ENCODE data around the gene LST1.

LST1 gene

GRCh38 chr6:31621320-31621939, 35.4 kb downstream of the LST1 start:
- DNase-seq = no peak

GRCh38 chr6:31621991-31622390, 35.9 kb downstream of the LST1 start:
- DNase-seq = no peak

DNA sequence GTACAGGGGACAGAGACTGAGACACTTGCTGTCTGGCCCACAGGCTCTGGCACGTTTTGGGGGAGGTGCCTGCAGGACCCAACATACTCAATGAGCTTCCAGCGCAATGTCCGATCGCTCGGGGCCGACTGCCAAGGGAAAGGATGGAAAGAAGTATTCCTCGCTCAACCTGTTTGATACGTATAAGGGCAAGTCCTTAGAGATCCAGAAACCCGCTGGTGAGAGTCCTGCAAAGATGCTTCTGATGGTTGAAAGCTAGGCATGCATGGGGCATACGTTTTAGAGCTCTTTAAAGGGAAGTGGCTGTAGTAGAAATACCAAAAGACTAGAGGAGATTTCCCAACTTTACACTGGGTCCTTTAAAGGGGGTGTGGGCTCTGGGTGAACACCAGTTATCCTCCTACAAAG, 36.6 kb downstream of the LST1 start:
- no peak for DNase-seq

- DNase-seq = no peak
Observed at GRCh38 chr6:31624070-31624469, 38.0 kb downstream of the LST1 start.

DNA sequence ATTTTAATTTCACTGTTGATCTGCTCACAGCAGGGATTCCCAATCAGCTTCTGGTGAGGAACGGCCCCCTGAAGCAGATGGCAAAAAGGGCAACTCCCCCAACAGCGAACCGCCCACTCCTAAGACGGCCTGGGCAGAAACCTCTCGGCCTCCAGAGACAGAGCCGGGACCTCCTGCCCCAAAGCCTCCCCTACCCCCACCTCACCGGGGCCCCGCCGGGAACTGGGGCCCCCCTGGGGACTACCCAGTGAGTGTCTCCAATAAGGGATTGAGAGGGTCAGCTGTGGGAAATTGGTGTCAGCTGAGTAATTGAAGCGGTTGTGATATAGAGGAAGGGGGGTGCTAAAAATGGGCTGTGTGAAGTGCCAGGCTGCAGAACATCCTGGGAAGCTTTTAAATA, 40.9 kb downstream of the LST1 start:
- DNase-seq = no peak

GRCh38 chr6:31627690-31628287, 41.7 kb downstream of the LST1 start:
- no peak for DNase-seq

DNA sequence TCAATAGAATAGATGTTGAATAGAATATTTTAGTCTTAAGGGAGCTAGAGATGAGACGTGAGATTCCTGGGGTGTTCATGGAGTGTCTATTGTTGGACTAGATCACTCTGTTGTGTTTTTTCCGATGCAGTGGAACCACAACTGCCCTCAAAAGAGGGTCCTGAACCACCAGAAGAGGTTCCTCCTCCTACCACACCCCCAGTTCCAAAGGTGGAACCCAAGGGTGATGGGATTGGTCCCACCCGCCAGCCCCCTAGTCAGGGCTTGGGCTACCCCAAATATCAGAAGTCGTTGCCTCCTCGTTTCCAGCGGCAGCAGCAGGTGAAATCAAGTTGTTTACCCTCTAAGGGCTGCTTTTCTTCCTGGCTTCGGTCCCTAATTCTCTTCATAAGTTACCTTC, 42.9 kb downstream of the LST1 start:
- DNase-seq = no peak

DNA sequence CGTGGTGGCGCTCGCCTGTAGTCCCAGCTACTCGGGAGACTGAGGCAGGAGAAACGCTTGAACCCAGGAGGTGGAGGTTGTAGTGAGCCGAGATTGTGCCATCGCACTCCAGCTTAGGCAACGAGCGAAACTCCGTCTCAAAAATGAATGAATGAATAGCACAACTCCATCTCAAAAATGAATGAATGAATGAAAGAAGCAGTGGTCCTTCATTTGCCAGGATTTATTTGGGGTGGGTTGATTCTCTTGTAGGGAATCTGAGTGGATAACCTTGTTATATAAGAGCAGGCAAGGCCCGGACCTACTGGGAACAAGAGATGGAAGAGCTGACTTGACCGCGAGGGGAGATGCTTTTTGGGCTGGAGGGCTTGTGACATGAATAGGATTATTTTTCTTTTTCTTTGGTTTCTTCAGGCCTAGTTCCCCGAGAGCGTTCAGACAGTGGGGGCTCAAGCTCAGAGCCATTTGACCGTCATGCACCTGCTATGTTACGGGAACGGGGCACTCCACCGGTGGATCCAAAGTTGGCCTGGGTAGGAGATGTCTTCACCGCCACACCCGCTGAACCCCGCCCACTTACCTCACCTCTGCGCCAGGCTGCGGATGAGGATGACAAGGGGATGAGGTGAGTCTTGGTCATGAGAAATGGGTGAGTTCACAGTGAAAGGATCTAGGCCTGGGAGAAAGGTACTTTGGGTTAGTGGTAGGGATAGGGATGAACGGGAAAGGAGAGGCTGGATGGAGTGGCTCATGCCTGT, 44.3 kb downstream of the LST1 start:
- DNase-seq = no peak

- DNase-seq = no peak
Observed at GRCh38 chr6:31631209-31631608, 45.1 kb downstream of the LST1 start.

- DNase-seq = no peak
Observed at GRCh38 chr6:31631681-31632278, 45.7 kb downstream of the LST1 start.

DNA sequence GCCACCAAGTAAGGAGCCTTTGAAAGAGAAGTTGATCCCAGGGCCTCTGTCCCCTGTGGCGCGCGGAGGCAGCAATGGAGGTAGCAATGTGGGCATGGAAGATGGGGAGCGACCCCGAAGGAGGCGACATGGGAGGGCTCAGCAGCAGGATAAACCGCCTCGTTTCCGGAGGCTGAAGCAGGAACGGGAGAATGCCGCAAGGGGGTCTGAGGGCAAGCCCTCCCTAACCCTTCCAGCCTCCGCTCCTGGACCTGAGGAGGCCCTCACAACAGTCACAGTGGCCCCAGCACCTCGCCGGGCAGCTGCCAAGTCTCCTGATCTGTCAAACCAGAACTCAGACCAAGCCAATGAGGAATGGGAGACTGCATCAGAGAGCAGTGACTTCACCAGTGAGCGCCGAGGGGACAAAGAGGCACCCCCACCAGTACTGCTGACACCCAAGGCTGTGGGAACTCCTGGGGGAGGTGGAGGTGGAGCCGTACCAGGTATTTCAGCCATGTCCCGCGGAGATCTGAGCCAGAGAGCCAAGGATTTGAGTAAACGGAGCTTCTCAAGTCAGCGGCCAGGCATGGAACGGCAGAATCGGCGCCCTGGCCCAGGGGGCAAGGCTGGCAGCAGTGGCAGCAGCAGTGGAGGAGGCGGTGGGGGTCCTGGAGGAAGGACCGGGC, 46.3 kb downstream of the LST1 start:
- DNase-seq = no peak

DNA sequence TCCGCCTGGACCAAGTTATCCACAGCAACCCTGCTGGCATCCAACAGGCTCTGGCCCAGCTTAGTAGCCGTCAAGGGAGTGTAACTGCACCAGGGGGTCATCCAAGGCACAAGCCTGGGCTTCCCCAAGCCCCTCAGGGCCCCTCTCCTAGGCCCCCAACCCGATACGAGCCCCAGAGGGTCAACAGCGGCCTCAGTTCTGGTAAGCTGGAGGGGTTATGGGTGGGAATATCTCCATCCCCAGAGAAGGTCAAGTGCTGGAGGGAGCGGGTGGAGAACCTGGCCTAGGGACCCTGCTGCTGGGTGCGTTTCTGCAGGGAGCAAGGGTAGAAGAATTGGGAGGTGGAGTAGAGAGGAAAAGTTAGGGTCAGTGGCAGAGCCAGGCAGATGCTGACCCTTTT, 47.4 kb downstream of the LST1 start:
- no peak for DNase-seq

DNA sequence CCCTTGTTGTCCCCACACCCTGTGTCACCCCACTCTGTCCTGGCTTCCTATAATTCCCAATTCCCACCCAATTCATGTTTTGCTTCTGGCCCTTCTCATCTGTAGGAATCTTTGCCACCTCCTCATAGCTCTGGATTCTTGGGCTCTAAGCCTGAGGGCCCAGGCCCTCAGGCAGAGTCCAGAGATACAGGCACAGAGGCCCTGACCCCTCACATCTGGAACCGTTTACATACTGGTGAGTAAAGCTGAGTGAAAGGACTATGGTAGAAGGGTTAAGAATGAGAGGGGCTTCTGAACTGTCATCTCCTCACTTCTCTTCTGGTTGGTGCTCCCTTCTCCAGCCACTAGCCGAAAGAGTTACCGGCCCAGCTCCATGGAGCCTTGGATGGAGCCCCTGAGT, 48.1 kb downstream of the LST1 start:
- no peak for DNase-seq

GRCh38 chr6:31634969-31635575, 49.0 kb downstream of the LST1 start:
- DNase-seq = no peak

GRCh38 chr6:31636698-31637596, 50.9 kb downstream of the LST1 start:
- no peak for DNase-seq

Measured in activated CD4-positive, alpha-beta T cell treated with anti-CD3 and anti-CD28 coated beads, Interleukin-2, amount 50 U/mL, for 4 hours (primary cell).